NCI-H2029 treated with DMSO at 0.1 percent for 48 hours (cell line): ENCODE data around the gene MBOAT2.
"Not testable (repeated sequence)": the region's sequence is repeated elsewhere in the genome, so short reads cannot be mapped to it uniquely, and the experiment has no call there.

Experiments
- DNase-seq: peaks from one replicate; lab custom pipeline; 2025; lab: John Stamatoyannopoulos, UW

MBOAT2 gene

DNA sequence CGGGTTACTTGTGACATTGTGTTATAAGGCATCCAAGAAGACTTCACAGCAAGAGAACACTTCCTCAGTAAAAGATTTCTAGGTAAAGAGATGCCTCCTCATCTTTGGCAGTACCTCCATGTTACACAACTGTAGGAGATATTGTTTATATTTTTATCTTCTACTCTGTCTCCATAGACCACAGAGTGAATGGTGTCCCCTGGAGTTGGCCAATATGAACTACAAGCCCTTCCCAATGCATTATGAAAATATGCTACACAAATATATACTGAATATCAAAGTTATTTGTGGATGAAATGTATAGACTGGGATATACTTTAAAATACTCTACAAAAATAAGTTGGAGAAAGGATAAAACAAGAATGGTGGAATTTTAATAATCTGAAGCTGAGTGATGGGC lies 46.7 kb downstream of the MBOAT2 start:
- DNase-seq = no peak

DNA sequence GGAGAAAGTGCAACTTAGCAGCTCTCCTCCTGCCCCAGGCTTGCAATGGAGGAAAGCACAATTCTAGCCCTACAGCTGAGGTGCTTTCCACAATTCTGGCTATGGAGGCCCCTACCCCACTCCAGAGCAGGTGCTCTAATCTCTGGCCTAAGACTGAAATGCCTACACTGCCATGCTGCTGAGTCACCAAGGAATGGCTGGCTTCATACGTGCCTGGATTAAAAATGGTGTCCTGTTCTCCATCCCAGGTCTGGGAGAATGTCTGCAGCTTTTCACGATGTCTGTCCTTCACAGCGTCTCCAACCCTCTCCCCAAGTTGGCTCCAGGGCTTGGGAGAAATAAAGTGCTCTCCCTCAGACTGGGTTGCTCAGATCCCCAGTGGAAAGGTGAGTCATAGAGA lies 48.5 kb downstream of the MBOAT2 start:
- no peak for DNase-seq

DNA sequence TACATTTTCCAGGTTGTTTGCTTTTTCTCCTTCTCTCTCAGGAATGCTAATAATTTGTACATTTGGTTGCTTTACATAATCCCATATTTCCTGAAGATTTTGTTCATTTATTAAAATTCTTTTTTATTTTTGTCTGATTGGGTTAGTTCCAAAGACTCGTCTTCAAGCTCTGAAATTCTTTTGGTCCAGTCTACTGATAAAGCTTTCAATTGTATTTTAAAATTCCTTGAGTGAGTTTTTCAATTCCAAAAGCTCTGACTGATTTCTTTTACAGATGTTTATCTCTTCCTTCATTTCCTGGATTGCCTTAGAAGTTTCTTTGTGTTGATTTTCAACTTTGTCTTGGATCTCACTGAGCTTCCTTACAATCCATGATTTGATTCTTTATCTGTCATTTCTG lies 50.0 kb downstream of the MBOAT2 start:
- no peak for DNase-seq

DNA sequence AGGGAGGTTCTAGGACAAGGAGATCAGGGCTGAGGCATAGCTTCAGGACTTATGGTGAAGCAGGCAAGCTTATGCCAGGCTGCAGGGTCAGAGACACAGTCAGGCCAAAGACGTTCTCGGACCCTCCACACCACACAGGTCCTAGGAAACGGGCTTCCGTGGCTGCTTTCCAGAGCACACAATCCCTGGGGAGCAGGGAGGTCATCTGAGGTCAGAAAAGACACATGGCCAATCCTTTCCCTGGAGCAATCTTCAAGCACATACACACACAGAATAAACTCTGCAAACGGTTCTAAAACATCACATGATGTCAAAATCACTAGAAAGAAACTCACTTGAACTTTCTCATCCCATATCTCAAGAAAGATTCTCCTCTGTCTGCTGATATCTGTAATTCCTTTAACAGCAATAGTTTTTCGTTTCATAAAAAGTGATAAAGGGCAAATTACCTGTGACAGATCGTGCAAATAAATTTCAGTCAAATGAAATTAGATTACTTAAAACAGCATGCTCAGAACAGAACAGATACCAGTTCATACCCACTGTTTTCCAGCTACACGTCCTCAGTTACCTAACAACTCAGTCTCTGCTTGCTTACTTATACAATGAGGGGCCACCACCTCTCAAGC lies 63.9 kb downstream of the MBOAT2 start:
- DNase-seq = no peak

DNA sequence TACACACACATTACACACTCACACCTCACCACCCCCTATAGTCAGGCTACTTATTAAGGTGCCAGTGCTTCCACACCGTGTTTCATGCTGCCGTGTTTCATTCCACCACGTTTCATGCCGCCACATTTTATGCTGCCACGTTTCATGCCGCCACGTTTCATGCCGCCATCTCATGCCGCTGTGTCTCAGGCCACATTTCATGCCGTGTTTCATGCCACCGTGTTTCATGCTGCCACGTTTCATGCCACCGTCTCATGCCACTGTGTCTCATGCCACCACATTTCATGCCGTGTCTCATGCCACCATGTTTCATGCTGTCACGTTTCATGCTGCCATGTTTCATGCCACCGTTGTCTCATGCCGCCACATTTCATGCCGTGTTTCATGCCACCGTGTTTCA lies 65.1 kb downstream of the MBOAT2 start:
- DNase-seq = no peak

DNA sequence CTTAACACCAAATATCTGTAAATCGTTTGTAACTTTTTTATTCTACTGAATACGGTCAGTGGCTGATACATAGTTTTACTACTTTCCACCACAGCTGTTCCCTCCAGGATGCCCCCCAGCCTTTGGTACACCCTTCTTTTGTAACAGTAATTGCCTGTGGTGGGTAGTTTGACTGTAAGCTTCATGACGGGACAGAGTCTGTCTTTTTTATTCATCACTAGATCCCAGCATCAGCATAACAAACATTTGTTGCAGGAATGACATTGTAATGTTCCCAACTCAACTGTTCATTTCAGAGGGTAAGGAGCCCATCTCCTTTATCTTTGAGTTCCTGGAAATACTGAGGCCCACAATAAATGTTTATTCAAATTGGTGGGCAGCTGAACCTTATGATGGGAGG lies 67.5 kb downstream of the MBOAT2 start:
- DNase-seq = no peak

DNA sequence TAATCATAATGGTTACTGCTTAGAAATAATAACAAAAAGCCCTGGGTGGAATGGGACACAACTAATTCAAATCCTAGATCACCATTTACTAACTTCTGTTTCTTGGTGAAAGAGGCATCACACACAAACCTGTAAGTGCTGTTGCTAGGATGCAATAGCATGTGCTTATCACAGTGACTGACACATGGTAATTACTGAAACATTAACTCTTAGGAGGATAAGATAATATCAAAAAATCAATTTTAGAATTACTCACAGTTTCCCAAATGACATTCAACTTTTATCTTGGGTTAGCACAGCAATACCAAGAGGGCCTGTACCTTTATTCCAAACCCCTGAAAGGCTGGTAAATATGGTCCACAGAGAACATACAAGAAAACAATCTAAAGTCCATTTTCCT lies 69.1 kb downstream of the MBOAT2 start:
- no peak for DNase-seq

DNA sequence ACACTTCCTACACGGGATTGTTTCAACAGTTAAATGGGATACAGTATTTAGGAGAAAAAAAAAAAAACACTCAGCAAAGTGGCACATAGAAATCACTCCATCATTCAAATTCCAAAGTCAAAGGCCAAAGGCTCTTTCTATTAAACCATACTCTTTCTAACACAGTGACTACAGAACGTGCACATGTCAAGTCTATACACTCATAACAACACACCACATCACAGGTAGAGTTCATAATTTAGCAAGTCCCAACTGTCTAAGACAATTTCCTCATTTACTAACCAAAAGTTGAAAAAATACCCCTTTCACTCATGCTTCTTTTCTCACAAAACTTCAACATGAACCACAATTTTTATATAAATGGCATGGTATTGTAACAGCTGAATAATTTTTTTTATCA lies 70.8 kb downstream of the MBOAT2 start:
- no peak for DNase-seq

DNA sequence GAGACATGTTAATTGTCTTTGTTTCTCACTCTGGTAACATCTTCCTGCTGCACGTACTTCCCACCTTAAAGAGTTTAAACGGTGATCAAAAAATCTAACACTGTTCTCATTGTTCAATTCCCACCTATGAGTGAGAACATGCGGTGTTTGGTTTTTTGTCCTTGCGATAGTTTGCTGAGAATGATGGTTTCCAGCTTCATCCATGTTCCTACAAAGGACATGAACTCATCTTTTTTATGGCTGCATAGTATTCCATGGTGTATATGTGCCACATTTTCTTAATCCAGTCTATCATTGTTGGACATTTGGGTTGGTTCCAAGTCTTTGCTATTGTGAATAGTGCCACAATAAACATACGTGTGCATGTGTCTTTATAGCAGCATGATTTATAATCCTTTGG lies 73.3 kb downstream of the MBOAT2 start:
- DNase-seq = not testable (repeated sequence)

DNA sequence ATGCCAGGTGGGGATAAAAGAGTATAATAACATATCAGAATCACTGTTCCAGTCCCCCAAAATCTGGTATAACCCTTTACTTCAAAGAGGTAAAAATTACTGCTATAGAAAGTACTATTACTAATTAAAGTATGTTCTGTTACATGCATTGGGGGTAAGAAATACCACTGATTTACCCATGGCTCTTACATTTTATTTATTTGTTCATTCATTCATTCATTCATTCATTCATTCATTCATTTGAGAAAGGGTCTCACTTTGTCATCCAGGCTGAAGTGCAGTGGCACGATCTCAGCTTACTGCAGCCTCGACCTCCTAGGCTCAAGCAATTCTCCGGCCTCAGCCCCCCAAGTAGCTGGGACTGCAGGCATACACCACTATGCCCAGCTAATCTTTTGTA lies 74.4 kb downstream of the MBOAT2 start:
- DNase-seq = no peak

DNA sequence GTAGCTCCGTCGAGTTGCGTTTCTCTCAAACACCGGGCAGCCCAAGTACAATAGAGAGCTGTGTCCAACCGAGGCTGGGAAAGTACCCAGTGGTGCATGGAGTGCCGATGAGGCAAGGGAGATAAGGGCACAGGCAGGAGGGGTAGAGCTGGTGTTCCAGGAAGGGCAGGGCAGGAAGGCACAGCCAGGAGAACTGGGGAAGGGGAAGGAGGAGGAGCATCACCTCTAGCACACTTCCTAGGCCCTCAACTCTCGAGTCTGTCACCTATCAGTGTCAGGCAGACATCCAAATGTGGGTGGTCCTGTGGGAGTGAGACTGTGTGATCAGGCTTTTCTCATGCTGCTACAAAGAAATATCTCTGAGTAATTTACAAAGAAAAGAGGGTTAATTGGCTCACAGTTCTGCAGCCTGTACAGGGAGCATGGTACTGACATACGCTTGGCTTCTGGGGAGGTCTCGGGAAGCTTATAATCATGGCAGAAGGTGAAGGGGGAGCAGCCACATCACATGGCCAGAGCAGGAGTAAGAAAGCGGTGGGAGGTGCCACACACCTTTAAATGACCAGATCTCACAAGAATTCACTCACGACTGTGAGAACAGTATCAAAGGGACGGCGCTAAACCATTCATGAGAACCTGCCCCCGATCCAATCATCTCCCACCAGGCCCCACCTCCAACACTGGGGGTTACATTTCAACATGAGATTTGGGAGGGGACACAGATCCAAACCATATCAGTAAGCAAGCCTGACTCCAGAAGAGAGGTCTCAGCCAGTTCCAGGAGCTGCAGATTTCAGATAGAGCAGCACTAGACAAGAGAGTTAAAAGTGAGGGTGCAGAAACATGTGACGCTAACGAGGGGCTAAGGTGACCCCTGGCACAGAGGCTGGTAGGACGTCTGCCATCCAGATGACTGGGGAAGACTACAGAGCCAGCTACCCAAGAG lies 75.7 kb downstream of the MBOAT2 start:
- no peak for DNase-seq

DNA sequence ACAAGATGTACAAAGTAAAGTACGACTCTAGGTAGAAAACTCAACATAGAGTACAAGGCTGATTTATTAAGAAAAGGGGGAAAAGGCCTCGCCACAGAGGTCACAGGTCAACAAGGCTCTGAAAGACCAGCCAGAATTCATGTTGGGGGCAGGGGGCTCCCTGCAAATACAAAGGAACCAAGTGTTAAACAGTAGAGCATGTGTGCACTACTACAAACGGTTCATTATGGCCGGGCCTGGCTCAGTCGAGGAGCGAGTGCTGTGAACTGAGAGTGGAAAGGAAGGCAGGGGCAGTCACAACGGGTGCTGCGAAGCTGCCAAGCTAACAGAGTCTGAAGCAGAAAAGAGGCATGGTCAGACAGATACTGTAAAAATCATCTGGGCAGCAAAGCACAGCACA lies 77.1 kb downstream of the MBOAT2 start:
- no peak for DNase-seq

DNA sequence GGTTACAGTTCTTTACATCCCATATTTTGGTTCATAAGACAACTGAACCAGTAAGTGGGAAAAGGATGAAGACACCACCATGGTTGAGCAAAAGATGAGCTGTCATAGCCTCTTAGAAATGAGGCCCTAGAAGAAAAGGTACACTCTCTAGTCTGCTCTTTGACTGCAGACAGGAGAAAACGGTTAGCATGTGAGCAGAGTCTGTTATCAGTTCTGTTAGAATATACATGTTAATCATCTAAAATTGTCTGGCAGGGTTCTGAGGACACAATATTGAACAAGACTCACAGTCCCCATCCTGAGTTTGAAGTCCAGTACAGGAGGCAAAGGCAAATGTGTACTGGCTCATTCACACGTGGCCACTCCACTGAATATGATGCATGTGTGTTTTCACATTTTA lies 78.1 kb downstream of the MBOAT2 start:
- no peak for DNase-seq

DNA sequence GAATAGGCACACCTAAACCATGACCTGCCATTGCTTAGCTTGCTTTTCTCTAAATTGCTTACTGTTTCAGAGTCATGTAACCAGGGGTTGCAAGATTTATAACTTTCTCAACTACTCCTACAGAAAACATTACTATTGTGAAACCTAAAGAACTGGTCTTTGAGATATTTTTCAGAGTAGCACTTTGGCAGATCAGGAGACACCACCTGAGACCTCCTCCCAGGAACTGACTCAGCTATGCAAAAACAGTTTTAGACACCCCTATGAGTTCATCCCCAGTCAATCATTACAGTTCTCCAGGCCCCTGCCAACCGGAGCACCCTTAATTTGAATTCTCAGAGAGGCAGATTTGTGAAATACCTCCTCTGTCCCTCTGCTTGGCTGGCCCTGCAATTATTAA lies 80.3 kb downstream of the MBOAT2 start:
- DNase-seq = no peak

DNA sequence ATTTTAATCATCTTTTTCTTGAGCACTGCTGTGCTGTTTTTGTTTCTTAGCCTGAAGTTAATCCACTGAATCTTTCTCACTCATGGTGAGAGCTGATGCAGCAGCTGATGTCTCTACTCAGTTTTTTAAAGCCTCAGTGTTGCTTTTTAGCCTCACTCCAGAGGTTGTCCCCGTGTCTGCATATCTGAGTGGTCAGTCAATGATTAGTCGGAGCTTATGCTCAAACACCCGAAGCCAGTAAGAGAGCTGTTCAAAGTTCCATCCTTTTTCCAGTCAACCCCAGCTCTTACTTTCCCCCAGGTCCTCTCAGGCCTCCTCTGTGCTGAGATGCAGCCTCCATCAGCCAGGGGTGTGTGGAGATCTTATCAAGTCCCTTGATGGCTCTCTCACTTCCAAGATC lies 81.1 kb downstream of the MBOAT2 start:
- no peak for DNase-seq

DNA sequence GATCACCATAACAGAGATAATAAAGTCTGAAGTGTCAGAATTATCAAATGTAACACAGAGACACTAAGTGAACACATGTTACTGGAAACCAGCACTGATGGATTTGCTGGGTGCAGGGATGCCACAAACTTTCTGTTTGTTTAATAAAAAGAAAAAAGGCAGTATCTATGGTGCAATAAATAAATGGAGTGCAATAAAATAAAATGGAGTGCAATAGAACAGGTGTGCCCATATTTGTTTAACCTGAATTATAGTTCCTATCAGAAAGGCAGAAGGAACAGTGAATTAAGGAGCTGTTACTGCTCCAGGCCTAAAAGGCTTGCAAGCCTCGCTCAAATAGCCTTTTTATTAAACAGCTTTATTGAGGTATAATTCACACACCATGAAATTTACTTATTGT lies 85.1 kb downstream of the MBOAT2 start:
- no peak for DNase-seq

DNA sequence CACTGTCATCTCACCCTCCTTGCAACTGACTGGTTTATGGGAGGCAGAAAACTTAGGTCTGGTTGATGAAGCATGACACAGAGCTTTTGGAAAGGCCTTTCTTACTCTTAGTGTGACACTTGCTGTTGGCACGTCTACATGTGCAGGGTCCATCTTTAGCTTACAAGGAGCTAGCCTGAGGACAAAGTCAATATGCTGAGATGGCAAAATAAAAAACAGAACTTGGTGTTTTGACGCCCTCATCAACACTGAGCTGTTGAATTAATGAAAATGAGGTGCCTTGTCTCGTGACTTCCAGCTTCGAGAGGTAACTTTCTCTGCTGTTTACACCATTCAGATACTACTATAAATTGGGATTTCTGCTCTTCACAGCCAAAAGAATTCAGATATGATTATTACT lies 87.5 kb downstream of the MBOAT2 start:
- DNase-seq = no peak

DNA sequence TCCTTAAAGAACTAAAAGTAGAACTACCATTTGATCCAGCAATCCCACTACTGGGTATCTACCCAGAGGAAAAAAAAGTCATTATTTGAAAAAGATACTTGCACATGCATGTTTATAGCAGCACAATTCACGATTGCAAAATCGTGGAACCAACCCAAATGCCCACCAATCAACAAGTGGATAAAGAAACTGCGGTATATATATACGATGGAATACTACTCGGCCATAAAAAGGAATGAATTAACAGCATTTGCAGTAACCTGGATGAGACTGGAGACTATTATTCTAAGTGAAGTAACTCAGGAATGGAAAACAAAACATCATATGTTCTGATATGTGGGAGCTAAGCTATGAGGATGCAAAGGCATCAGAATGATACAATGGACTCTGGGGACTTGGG lies 89.7 kb downstream of the MBOAT2 start:
- DNase-seq = not testable (repeated sequence)

DNA sequence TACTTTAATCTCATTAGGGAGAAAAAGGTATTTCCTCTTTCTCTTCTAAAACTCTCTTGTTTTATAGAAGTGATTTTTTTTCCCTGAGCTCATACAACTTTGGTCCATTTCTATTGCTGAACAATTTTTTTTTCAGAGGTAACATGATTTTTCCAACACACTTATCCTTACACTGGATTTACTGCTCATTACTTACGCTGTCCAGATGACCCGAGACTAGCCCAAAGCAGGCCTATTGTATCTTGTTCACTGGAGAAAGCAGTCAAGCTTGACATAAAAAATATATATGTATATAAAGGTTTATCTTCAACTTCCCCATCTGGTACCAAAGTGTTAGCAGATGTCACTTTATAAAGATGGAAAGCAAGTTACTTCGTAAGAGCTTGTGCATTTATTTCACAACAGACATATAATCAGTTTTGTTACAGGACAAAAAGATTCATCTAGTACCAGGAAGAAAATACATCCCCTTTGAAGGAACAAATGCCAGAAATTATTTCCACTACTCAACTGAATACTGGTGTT lies 95.7 kb downstream of the MBOAT2 start:
- DNase-seq = no peak

DNA sequence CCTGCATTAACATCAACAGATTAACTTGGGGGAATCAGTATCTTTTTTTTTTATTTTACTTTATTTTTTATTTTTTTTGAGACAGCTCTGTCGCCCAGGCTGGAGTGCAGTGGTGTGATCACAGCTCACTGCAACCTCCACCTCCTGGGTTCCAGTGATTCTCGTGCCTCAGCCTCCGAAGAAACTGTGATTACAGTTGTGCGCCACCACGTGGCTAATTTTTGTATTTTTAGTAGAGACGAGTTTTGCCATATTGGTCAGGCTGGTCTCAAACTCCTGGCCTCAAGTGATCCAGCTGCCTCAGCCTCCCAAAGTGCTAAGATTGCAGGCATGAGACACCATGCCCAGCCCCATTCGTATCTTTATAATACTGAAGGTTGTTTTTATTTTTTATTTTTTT lies 99.6 kb downstream of the MBOAT2 start:
- not testable (repeated sequence) for DNase-seq

DNA sequence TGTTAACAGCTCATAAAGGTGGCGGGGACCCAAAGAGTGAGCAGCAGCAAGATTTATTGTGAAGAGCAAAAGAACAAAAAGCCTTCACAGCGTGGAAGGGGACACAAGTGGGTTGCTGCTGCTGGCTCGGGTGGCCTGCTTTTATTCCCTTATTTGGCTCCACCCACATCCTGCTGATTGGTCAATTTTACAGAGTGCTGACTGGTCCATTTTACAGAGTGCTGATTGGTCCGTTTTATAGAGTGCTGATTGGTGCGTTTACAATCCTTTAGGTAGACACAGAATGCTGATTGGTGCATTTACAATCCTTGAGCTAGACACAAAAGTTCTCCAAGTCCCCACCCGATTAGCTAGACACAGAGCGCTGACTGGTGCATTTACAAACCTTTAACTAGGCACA lies 100.7 kb downstream of the MBOAT2 start:
- DNase-seq = not testable (repeated sequence)

DNA sequence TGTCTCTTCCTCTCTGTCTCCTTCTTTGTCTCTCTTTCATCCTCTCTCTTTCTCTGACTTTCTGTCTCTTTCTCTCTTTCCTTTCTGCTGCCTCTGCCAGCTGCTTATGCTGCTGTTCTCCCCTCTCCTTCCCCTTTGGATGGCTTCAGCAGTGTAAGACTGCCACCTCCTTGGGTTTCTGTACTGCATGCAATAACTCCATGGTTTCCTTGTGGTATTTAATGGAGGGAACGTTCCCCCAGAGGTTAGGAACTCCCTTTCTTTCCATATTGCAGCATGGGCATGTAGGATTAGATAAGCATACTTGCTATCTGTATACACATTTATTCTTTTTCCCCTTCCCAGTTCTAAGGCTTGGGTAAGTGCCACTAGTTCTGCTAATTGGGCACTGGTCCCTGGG lies 106.3 kb downstream of the MBOAT2 start:
- DNase-seq = not testable (repeated sequence)

DNA sequence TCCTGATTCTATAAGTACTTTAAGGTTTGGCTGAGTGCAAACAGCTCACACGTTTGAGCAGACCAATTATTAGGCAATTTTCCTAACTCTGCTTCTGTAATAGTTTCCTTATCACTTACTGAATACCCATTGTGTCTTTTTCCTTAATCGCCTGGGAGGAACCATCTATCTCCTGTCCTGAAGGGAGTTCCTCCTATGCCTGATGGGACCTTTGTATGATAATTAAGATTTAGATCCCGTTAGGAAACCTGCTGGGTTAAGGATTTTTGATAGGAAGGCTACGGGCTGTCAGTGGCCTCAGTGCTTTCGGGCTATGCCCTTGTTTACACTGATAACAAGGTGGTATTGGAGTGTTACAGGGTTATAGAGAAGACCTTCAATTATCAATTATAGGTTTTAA lies 106.8 kb downstream of the MBOAT2 start:
- not testable (repeated sequence) for DNase-seq
